Stomach (tissue), 9 donors: Measurements from ENCODE around the gene KCNJ9. TPM values are rescaled to one million over a fixed set of nuclear protein-coding genes. Genes with fewer than 3 reads are reported as not detected.

Experiments
- DNase-seq, 2 donors: peaks; one replicate each; pipeline versions ENCODE4 v3.0.0 to v3.0.0-alpha.2; 2013 to 2019
- H3K27ac ChIP-seq, 5 donors: fragments of 200-600 bp in 4 of 5; sonication (generic) in 4 of 5; one replicate each; pipeline ENCODE4 v1.5.1; 2013 to 2019; ENCODE audit warnings: mild to moderate bottlenecking in 1 of 5, moderate library complexity in 1 of 5
- H3K27me3 ChIP-seq, 3 donors: fragments of 200-600 bp; sonication (generic); one replicate each; pipeline ENCODE4 v1.5.1; 2017 to 2019; ENCODE audit warnings: mixed run types in 1 of 3
- H3K36me3 ChIP-seq, 4 donors: fragments of 200-600 bp; sonication (generic); 1 replicate in 3 of 4; 2 replicates in 1 of 4; pipeline ENCODE4 v1.5.1; 2016 to 2019
- H3K4me1 ChIP-seq, 4 donors: fragments of 200-600 bp; sonication (generic); one replicate each; pipeline ENCODE4 v1.5.1; 2016 to 2019
- H3K4me3 ChIP-seq, 4 donors: fragments of 200-600 bp; sonication (generic) in 3 of 4; one replicate each; pipeline ENCODE4 v1.5.1; 2016 to 2019; ENCODE audit warnings: mild to moderate bottlenecking in 1 of 4
- H3K9me3 ChIP-seq, 4 donors: fragments of 200-600 bp; sonication (generic); one replicate each; pipeline ENCODE4 v1.5.1; 2016 to 2019
- EP300 ChIP-seq: sonication (generic); formaldehyde crosslinking; IDR thresholded peaks from one replicate; pipeline ENCODE4 v1.6.1; 2017; ENCODE audit warnings: antibody characterized with exemption
- POLR2A ChIP-seq, 4 donors: fragments of 450-650 bp; IDR thresholded peaks; one replicate each; pipeline ENCODE4 v1.6.1; 2016; ENCODE audit warnings: antibody characterized with exemption in 4 of 4, control low read depth in 2 of 4, mild to moderate bottlenecking in 1 of 4, moderate library complexity in 1 of 4
- POLR2AphosphoS5 ChIP-seq, 3 donors: sonication (generic); formaldehyde crosslinking; IDR thresholded peaks; one replicate each; pipeline ENCODE4 v1.6.1; 2016; ENCODE audit warnings: antibody characterized with exemption in 3 of 3
- WGBS, 5 donors: extraction: QIAGEN DNeasy Blood & Tissue Kit in 3 of 5; methylation state at CpG; one replicate each; pipeline versions ENCODE4 v1.1.5 to v1.1.7; 2013 to 2018; 5-methylcytosine and 5-hydroxymethylcytosine counted together
- intact Hi-C: fragments of 100-400 bp; cut with DNase I; formaldehyde crosslinking; loops from one replicate; pipeline ENCODE4 v1.15.1; 2023; ENCODE audit warnings: low total_unique reads
- polyA plus RNA-seq, 3 donors: library from polyadenylated mRNA; stranded (reverse); fragments of 200-250 nt; gene quantifications; one replicate each; pipeline ENCODE4 v1.2.3, GENCODE V29; 2013
- total RNA-seq, 5 donors: library from RNA; depleted of rRNA; stranded (reverse); fragments of >200 nt; gene quantifications; one replicate each; pipeline versions ENCODE4 v1.1.0 to v1.2.3, GENCODE V29; 2014 to 2016
- TF ChIP-seq, protein P1 (sequence below), 7 experiments: fragments of 450-650 bp in 4 of 7; fragments of 200-600 bp in 3 of 7; sonication (generic) in 3 of 7; IDR thresholded peaks; one replicate each; pipeline ENCODE4 v1.5.1; 2016 to 2019; ENCODE audit warnings: antibody characterized with exemption in 7 of 7, control low read depth in 2 of 7, mild to moderate bottlenecking in 1 of 7
- donor health status: healthy with polysubstance abuse.
- donor health status: Bipolar disorder and iron deficiency.
- donor health status: healthy.

The KCNJ9 gene
- total and polyA plus RNA-seq, 8 donors = 0.03 to 0.87 (median 0.06) TPM; not detected in 5

DNA sequence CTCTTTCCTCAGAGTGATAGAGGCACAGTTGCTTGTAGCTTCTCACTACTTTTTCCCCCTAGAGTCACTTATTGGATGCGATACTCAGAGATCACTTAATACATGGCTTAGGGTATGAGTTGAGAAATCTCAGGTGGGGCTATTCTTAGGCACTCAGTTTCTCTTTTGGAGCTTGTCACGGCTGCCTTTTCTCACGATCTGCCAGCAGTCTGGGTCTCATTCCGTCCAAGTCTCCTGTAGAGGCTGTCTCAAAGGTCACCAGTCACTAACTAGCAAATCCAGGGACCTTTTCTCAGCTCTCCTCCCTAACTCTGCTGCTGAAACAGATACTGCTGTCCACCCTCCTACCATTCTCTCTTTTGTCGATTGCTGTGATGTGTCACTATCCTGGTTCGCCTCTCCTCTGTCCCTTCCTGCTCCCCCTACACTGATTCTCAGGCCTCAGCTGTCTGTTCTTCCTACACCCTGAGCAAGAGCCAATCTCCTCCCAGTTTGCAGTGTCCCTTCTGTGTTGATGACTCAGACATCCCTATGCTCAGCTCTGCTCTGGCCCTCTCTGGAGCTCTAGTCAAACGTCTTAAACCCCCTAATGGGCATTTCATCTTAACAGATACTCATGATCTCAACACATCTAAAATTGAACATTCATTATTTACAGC lies 46.7 kb downstream of the KCNJ9 start:
- Histone ChIP-seq H3K36me3 (peaks cover 0 to 32% (median 11%) of the 10 kb centered on the region in 4 donors), H3K4me1 (peaks cover 0 to 41% (median 15%) of the 10 kb centered on the region in 4 donors), H3K27ac (peak overlapping the region in 2 of 5 donors; percentile 32 to 44), H3K4me3 (no peak overlapping the region), H3K9me3 (no peaks in the 10 kb centered on the region), H3K27me3 (no peaks in the 10 kb centered on the region)
- no peak for DNase-seq
- TF ChIP-seq POLR2A (IDR thresholded peaks at IDR 0.05) (no peak), EP300 (no peak), POLR2AphosphoS5 (IDR thresholded peaks at IDR 0.05) (no peak)
- TF ChIP-seq, protein P1, sequence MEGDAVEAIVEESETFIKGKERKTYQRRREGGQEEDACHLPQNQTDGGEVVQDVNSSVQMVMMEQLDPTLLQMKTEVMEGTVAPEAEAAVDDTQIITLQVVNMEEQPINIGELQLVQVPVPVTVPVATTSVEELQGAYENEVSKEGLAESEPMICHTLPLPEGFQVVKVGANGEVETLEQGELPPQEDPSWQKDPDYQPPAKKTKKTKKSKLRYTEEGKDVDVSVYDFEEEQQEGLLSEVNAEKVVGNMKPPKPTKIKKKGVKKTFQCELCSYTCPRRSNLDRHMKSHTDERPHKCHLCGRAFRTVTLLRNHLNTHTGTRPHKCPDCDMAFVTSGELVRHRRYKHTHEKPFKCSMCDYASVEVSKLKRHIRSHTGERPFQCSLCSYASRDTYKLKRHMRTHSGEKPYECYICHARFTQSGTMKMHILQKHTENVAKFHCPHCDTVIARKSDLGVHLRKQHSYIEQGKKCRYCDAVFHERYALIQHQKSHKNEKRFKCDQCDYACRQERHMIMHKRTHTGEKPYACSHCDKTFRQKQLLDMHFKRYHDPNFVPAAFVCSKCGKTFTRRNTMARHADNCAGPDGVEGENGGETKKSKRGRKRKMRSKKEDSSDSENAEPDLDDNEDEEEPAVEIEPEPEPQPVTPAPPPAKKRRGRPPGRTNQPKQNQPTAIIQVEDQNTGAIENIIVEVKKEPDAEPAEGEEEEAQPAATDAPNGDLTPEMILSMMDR (IDR thresholded peaks at IDR 0.05) = no peak
- intact Hi-C loops = no loop called here
- WGBS, 5 donors = 53 to 71% (median 69%) methylated on average over 7 of the region's 7 CpGs

DNA sequence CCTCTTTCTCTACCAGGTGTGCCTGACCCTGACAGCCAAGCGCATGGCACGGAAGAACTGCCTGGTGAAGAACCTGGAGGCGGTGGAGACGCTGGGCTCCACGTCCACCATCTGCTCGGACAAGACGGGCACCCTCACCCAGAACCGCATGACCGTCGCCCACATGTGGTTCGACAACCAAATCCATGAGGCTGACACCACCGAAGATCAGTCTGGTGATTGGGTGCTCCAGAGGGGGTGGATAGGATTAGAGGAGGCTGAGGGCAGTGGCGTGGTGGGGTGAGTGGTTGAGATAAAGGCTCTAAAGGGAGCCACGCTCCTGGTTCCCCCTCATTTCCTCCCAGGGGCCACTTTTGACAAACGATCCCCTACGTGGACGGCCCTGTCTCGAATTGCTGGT lies 47.3 kb downstream of the KCNJ9 start:
- H3K4me1 ChIP-seq = peaks cover 0 to 41% (median 15%) of the 10 kb centered on the region in 4 donors
- H3K36me3 ChIP-seq = peaks cover 0 to 31% (median 11%) of the 10 kb centered on the region in 4 donors
- 87 to 93% (median 92%) methylated on average over 18 of the region's 18 CpGs for WGBS, 5 donors
- no peaks in the 10 kb centered on the region for H3K27me3 ChIP-seq
- H3K4me3 ChIP-seq = no peak overlapping the region
- no peak for DNase-seq
- peak overlapping the region in 2 of 5 donors; percentile 13 to 14 for H3K27ac ChIP-seq
- TF ChIP-seq POLR2AphosphoS5 (IDR thresholded peaks at IDR 0.05) = no peak
- TF ChIP-seq EP300 = no peak
- no peak for TF ChIP-seq POLR2A (IDR thresholded peaks at IDR 0.05)
- TF ChIP-seq, protein P1 (IDR thresholded peaks at IDR 0.05) = no peak
- H3K9me3 ChIP-seq = no peaks in the 10 kb centered on the region
- intact Hi-C loops = no loop called here

DNA sequence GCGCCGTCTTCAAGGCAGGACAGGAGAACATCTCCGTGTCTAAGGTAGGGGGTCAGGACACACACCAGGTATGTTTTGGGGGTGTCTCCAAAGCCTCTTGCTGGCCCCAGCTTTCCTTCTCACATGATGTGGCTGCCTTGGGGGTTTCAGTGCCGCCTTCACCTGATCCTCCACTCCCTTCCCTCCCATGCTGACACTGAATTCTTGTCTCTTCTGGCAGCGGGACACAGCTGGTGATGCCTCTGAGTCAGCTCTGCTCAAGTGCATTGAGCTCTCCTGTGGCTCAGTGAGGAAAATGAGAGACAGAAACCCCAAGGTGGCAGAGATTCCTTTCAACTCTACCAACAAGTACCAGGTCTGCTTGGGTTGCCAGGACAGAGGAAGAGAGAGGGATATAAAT lies 47.7 kb downstream of the KCNJ9 start:
- intact Hi-C loops = no loop called here
- Histone ChIP-seq H3K4me1 (peaks cover 0 to 41% (median 15%) of the 10 kb centered on the region in 4 donors), H3K36me3 (peaks cover 0 to 27% (median 11%) of the 10 kb centered on the region in 4 donors), H3K9me3 (no peaks in the 10 kb centered on the region), H3K27ac (peak overlapping the region in 1 of 5 donors; percentile 13), H3K4me3 (no peak overlapping the region), H3K27me3 (no peaks in the 10 kb centered on the region)
- WGBS, 5 donors = 88 to 96% (median 92%) methylated on average over 5 of the region's 5 CpGs
- TF ChIP-seq EP300 = no peak
- no peak for TF ChIP-seq POLR2AphosphoS5 (IDR thresholded peaks at IDR 0.05)
- TF ChIP-seq POLR2A (IDR thresholded peaks at IDR 0.05) = no peak
- TF ChIP-seq, protein P1 (IDR thresholded peaks at IDR 0.05) = no peak
- no peak for DNase-seq

DNA sequence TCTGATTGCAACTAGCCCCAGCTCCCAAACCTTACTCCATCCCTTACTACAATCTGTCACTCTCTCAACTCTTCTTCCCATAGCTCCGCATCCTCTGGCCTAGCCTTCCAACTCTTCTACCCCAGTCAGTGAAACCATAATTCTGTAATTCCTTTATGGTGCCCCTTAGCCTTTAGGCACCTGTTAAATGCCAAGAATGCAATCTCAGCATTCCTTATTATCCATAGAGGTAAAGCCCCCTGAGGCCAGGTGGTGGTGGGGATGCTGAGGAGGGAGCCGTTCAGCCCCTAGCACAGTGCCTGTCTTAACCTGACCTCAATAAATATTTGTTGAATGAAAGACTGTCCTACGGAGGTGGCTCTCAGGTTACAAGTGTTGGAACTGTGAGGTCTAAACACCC lies 48.2 kb downstream of the KCNJ9 start:
- TF ChIP-seq, protein P1 (IDR thresholded peaks at IDR 0.05) = no peak
- TF ChIP-seq POLR2A (IDR thresholded peaks at IDR 0.05) (no peak), POLR2AphosphoS5 (IDR thresholded peaks at IDR 0.05) (no peak), EP300 (no peak)
- intact Hi-C loops = no loop called here
- Histone ChIP-seq H3K4me1 (peaks cover 0 to 38% (median 13%) of the 10 kb centered on the region in 4 donors), H3K9me3 (no peaks in the 10 kb centered on the region), H3K36me3 (peaks cover 0 to 30% (median 11%) of the 10 kb centered on the region in 4 donors), H3K27me3 (no peaks in the 10 kb centered on the region), H3K4me3 (no peak overlapping the region), H3K27ac (no peak overlapping the region)
- 62 to 86% (median 68%) methylated on average over 2 to 3 of the region's 3 CpGs for WGBS, 5 donors
- DNase-seq = no peak
